Trophoblast cell (in vitro differentiated cells and primary cell): Measurements from ENCODE around the gene PDE4B.

Experiments
- DNase-seq, 2 donors: peaks; one replicate each; pipeline ENCODE4 v3.0.0-alpha.2; 2016
- H2AFZ ChIP-seq: 2 replicates; pipeline ENCODE4 v1.6.1; 2013; ENCODE audit warnings: low read length, moderate library complexity, mild to moderate bottlenecking; ENCODE audit not compliant: insufficient read depth, poor library complexity
- H2AK5ac ChIP-seq: 2 replicates; pipeline ENCODE4 v1.6.1; 2013; ENCODE audit warnings: mild to moderate bottlenecking, low read length
- H2BK120ac ChIP-seq: 2 replicates; pipeline ENCODE4 v1.6.1; 2013; ENCODE audit warnings: low read length, mild to moderate bottlenecking, moderate library complexity; ENCODE audit not compliant: insufficient read depth, poor library complexity
- H2BK12ac ChIP-seq: 2 replicates; pipeline ENCODE4 v1.6.1; 2013; ENCODE audit warnings: mild to moderate bottlenecking, low read length, moderate library complexity
- H2BK5ac ChIP-seq: 2 replicates; pipeline ENCODE4 v1.6.1; 2013; ENCODE audit warnings: low read length, low read depth, moderate library complexity, mild to moderate bottlenecking; ENCODE audit not compliant: poor library complexity
- H3K14ac ChIP-seq: 2 replicates; pipeline ENCODE4 v1.6.1; 2013; ENCODE audit warnings: mild to moderate bottlenecking, low read length
- H3K18ac ChIP-seq: 2 replicates; pipeline ENCODE4 v1.6.1; 2013; ENCODE audit warnings: mild to moderate bottlenecking, low read length
- H3K23ac ChIP-seq: 2 replicates; pipeline ENCODE4 v1.6.1; 2013; ENCODE audit warnings: low read length
- H3K27ac ChIP-seq: 2 replicates; pipeline ENCODE4 v1.5.1; 2013; ENCODE audit warnings: low read depth, mild to moderate bottlenecking, inconsistent platforms, low read length, moderate library complexity
- H3K27me3 ChIP-seq: 2 replicates; pipeline ENCODE4 v1.6.1; 2013; ENCODE audit warnings: inconsistent platforms, mild to moderate bottlenecking, low read length, moderate library complexity; ENCODE audit not compliant: insufficient read depth
- H3K36me3 ChIP-seq, 2 experiments: 1 replicate in 1 of 2; 2 replicates in 1 of 2; pipeline ENCODE4 v1.6.1; 2013; ENCODE audit warnings: low read length in 2 of 2, mild to moderate bottlenecking in 2 of 2, moderate library complexity in 1 of 2; ENCODE audit not compliant: insufficient read depth in 2 of 2, control insufficient read depth in 1 of 2
- H3K4ac ChIP-seq: 2 replicates; pipeline ENCODE4 v1.6.1; 2013; ENCODE audit warnings: low read depth, mild to moderate bottlenecking, low read length, moderate library complexity
- H3K4me1 ChIP-seq, 2 experiments: 1 replicate in 1 of 2; 2 replicates in 1 of 2; pipeline ENCODE4 v1.6.1; 2013; ENCODE audit warnings: low read length in 2 of 2, mild to moderate bottlenecking in 2 of 2, moderate library complexity in 1 of 2; ENCODE audit not compliant: insufficient read depth in 2 of 2, control insufficient read depth in 1 of 2
- H3K4me2 ChIP-seq: 2 replicates; pipeline ENCODE4 v1.6.1; 2013; ENCODE audit warnings: inconsistent platforms, mild to moderate bottlenecking, low read length, moderate library complexity
- H3K4me3 ChIP-seq: 2 replicates; pipeline ENCODE4 v1.5.1; 2013; ENCODE audit warnings: mild to moderate bottlenecking, low read depth, low read length, inconsistent platforms
- H3K79me1 ChIP-seq: one replicate; pipeline ENCODE4 v1.6.1; 2013; ENCODE audit warnings: low read length
- H3K79me2 ChIP-seq: 2 replicates; pipeline ENCODE4 v1.6.1; 2013; ENCODE audit warnings: low read length, mild to moderate bottlenecking; ENCODE audit not compliant: control insufficient read depth, insufficient read depth, poor library complexity
- H3K9ac ChIP-seq: 2 replicates; pipeline ENCODE4 v1.6.1; 2013; ENCODE audit warnings: mild to moderate bottlenecking, low read length
- H3K9me3 ChIP-seq: 2 replicates; pipeline ENCODE4 v1.6.1; 2013; ENCODE audit warnings: low read depth, mild to moderate bottlenecking, control low read depth, inconsistent platforms, low read length; ENCODE audit not compliant: insufficient read depth
- H4K12ac ChIP-seq: 2 replicates; pipeline ENCODE4 v1.6.1; 2013; ENCODE audit warnings: low read depth, mild to moderate bottlenecking, low read length, moderate library complexity
- H4K8ac ChIP-seq: 2 replicates; pipeline ENCODE4 v1.6.1; 2013; ENCODE audit warnings: low read depth, mild to moderate bottlenecking, low read length, moderate library complexity
- H4K91ac ChIP-seq: one replicate; pipeline ENCODE4 v1.6.1; 2013; ENCODE audit warnings: low read depth, mild to moderate bottlenecking, low read length, moderate library complexity
- WGBS: extraction: QIAGEN DNeasy Blood & Tissue Kit; methylation state at CpG from one replicate; pipeline ENCODE4 v1.1.7; 2013; ENCODE audit warnings: missing lambda C conversion rate; ENCODE audit not compliant: insufficient read length, insufficient coverage; ENCODE audit errors: extremely low coverage; 5-methylcytosine and 5-hydroxymethylcytosine counted together

The PDE4B gene

DNA sequence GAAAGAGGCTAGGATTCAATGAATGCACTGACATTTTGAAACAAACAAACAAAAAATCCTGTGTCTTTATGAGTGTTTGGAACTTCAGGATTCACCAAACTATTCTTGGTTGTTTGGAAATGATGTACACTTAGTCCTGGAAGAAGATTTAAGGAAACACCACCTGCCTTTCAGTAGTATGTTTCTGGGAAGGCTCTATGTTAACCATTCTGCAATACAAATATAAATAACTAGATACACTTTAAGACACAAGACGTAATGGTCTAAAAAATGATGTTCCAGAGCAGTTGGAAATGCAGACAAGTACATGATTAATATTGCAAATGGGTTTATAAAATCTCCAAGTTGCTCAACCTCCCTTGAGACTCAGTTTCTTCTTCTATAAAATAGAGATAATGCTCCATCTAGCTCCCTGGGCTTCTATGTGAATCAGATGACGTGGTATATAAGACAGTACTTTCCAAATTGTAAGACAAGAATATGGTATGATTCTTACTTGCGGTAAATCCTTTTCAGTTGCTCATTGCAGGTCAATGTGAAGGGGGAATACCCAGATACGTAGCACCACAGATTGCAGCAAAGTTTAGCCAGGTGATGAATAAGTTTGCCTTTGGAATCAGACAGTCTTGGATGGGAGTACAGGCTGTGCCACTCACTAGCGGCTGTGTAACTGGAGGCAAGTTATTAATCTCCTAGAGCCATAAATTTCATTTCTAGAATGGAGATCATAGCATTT, 516.5 kb downstream of the PDE4B start:
- Histone ChIP-seq H2BK120ac (no peak overlapping the region), H3K14ac (no peak overlapping the region), H4K91ac (no peak overlapping the region), H3K27ac (no peak overlapping the region), H3K4me2 (no peak overlapping the region), H3K79me2 (no peaks in the 10 kb centered on the region), H2AFZ (no peak overlapping the region), H4K12ac (no peak overlapping the region), H3K9ac (no peak overlapping the region), H2BK5ac (no peak overlapping the region), H3K4ac (no peak overlapping the region), H2AK5ac (no peak overlapping the region), H4K8ac (no peak overlapping the region), H3K79me1 (no peaks in the 10 kb centered on the region), H3K9me3 (no peaks in the 10 kb centered on the region), H2BK12ac (no peak overlapping the region), H3K18ac (no peak overlapping the region), H3K4me3 (no peak overlapping the region), H3K36me3 (no peaks in the 10 kb centered on the region), H3K4me1 (peaks cover 0 to 3% of the 10 kb centered on the region in 2 experiments), H3K23ac (no peak overlapping the region), H3K27me3 (no peaks in the 10 kb centered on the region)
- no peak for DNase-seq
- no CpG with 5 or more reads among the region's 5 CpGs for WGBS

DNA sequence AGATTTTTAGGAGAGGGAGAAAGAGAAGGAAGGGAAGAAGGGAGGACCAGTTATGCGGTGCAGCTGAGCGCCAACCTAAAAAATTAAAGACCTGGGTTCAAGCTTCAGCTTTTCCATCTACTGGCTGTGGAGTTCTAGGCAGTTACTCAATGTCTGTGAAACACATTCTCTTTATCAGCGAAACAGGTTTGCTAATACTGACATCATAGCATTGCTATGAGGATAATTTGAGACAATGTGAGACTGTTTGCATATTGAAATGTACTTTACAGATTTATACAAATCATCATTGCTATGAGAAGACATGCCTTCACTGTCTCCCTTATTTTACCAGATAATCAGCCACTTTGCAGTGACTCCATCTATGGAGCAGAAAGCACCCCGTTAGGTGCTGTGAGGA, 518.4 kb downstream of the PDE4B start:
- H3K23ac ChIP-seq = no peak overlapping the region
- H3K4me2 ChIP-seq = no peak overlapping the region
- no peaks in the 10 kb centered on the region for H3K27me3 ChIP-seq
- peaks cover 0 to 3% of the 10 kb centered on the region in 2 experiments for H3K4me1 ChIP-seq
- H3K9me3 ChIP-seq = no peaks in the 10 kb centered on the region
- WGBS = no CpG with 5 or more reads among the region's 4 CpGs
- no peak overlapping the region for H2BK120ac ChIP-seq
- no peaks in the 10 kb centered on the region for H3K79me2 ChIP-seq
- H3K9ac ChIP-seq = no peak overlapping the region
- no peak overlapping the region for H2BK5ac ChIP-seq
- DNase-seq = peak in 1 of 2 donors; percentile 79
- H3K14ac ChIP-seq = no peak overlapping the region
- no peak overlapping the region for H4K91ac ChIP-seq
- no peaks in the 10 kb centered on the region for H3K79me1 ChIP-seq
- no peak overlapping the region for H2AK5ac ChIP-seq
- H2BK12ac ChIP-seq = no peak overlapping the region
- H4K8ac ChIP-seq = no peak overlapping the region
- H3K4me3 ChIP-seq = no peak overlapping the region
- H3K27ac ChIP-seq = no peak overlapping the region
- H3K4ac ChIP-seq = no peak overlapping the region
- no peaks in the 10 kb centered on the region for H3K36me3 ChIP-seq
- no peak overlapping the region for H3K18ac ChIP-seq
- no peak overlapping the region for H4K12ac ChIP-seq
- H2AFZ ChIP-seq = no peak overlapping the region

DNA sequence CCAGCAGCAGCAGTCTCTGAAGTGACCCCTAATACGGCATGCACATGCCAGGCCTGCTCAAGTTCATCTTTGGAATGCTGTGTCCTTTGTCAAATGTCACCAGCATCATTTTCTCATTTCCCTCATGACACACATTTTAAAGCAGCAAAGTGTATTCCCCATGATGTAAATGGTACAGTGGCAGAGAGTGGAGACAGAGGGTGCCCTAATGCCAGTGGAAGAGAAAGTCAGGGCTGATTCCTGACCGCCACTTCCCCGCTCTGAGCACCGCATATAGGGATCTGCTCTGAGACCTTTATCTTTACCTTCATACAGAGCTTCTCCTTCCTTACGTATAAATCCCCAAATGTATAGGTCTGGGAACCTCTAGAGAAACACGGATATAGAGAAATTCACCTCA, 518.9 kb downstream of the PDE4B start:
- Histone ChIP-seq H3K36me3 (no peaks in the 10 kb centered on the region), H3K4me3 (no peak overlapping the region), H3K4me1 (peaks cover 0 to 3% of the 10 kb centered on the region in 2 experiments), H4K12ac (no peak overlapping the region), H2BK12ac (no peak overlapping the region), H3K9me3 (no peaks in the 10 kb centered on the region), H3K79me2 (no peaks in the 10 kb centered on the region), H3K79me1 (no peaks in the 10 kb centered on the region), H3K4ac (no peak overlapping the region), H4K8ac (no peak overlapping the region), H3K14ac (no peak overlapping the region), H3K27me3 (no peaks in the 10 kb centered on the region), H3K4me2 (no peak overlapping the region), H3K27ac (no peak overlapping the region), H2BK120ac (no peak overlapping the region), H3K23ac (no peak overlapping the region), H2AK5ac (no peak overlapping the region), H4K91ac (no peak overlapping the region), H3K18ac (no peak overlapping the region), H2AFZ (no peak overlapping the region), H2BK5ac (no peak overlapping the region), H3K9ac (no peak overlapping the region)
- DNase-seq = peak in 1 of 2 donors; percentile 30
- WGBS = no CpG with 5 or more reads among the region's 6 CpGs

DNA sequence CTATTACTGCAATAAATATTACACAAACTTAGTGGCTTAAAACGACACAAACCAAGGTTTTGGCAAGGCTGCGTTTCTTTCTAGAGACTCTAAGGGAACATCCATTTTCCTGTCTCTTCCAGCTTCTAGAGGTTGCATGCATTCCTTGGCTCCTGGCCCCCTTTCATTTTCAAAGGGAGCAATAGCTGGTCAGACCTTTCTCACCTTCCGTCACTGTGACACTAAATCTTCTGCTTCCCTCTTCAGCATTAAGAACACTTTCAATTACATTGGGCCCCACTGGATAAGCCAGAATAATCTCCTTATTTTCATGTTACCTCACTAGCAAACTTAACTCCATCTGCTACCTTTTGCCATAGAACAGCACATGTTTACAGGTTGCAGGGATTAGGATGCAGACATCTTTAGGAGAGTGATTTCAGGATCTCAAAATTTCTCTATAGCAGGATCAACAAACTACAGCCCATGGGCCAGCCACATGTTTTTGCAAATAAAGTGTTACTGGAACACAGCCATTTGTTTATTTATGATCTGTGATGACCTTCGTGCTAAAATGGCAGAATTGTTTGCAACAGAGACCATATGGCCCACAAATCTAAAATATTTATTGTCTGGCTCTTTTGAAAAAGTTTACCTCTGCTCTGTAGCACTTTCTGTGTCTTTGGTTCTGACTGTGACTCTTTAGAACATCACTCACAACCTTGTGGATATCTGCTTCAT, 519.7 kb downstream of the PDE4B start:
- no peaks in the 10 kb centered on the region for H3K9me3 ChIP-seq
- H4K91ac ChIP-seq = no peak overlapping the region
- no peak overlapping the region for H3K9ac ChIP-seq
- H3K4me2 ChIP-seq = no peak overlapping the region
- no peak for DNase-seq
- no peak overlapping the region for H2BK120ac ChIP-seq
- no peak overlapping the region for H4K12ac ChIP-seq
- H2BK12ac ChIP-seq = no peak overlapping the region
- no peak overlapping the region for H3K4ac ChIP-seq
- no peaks in the 10 kb centered on the region for H3K36me3 ChIP-seq
- H3K27ac ChIP-seq = no peak overlapping the region
- no peak overlapping the region for H3K18ac ChIP-seq
- H3K79me1 ChIP-seq = no peaks in the 10 kb centered on the region
- no peak overlapping the region for H2AFZ ChIP-seq
- WGBS = no CpG with 5 or more reads among the region's 4 CpGs
- no peaks in the 10 kb centered on the region for H3K27me3 ChIP-seq
- no peak overlapping the region for H3K4me3 ChIP-seq
- peaks cover 0 to 3% of the 10 kb centered on the region in 2 experiments for H3K4me1 ChIP-seq
- no peak overlapping the region for H3K23ac ChIP-seq
- H2BK5ac ChIP-seq = no peak overlapping the region
- H2AK5ac ChIP-seq = no peak overlapping the region
- no peaks in the 10 kb centered on the region for H3K79me2 ChIP-seq
- H4K8ac ChIP-seq = no peak overlapping the region
- H3K14ac ChIP-seq = no peak overlapping the region
